ENCODE data around the gene CD40. TPM values are rescaled to one million over a fixed set of nuclear protein-coding genes. Genes with fewer than 3 reads are reported as not detected.

CD40 gene
- total RNA-seq, 1 donor from 2014 or later = 0.41 TPM

- no peak for DNase-seq (ENCODE audit: low spot score in 2 of 2)
- no peak for FAIRE-seq
Observed at GRCh38 chr20:46139908-46140482, 21.9 kb downstream of the CD40 start.

- FAIRE-seq (no peak), DNase-seq (ENCODE audit: low spot score in 2 of 2) (no peak)
Observed at GRCh38 chr20:46142124-46142523, 24.0 kb downstream of the CD40 start.

GRCh38 chr20:46144432-46145025 lies 26.4 kb downstream of the CD40 start:
- no peak for FAIRE-seq
- DNase-seq (ENCODE audit: low spot score in 2 of 2) = no peak

GRCh38 chr20:46145713-46146112 lies 27.6 kb downstream of the CD40 start:
- FAIRE-seq (no peak), DNase-seq (ENCODE audit: low spot score in 2 of 2) (no peak)

- DNase-seq (ENCODE audit: low spot score in 2 of 2) = no peak
- FAIRE-seq = no peak
Observed at GRCh38 chr20:46148313-46149208, 30.4 kb downstream of the CD40 start.

GRCh38 chr20:46150943-46151342 lies 32.8 kb downstream of the CD40 start:
- DNase-seq (ENCODE audit: low spot score in 2 of 2) = peak in 1 of 2 donors; percentile 22
- FAIRE-seq = no peak

GRCh38 chr20:46151936-46152335 lies 33.8 kb downstream of the CD40 start:
- DNase-seq (ENCODE audit: low spot score in 2 of 2) (no peak), FAIRE-seq (no peak)

GRCh38 chr20:46152824-46153586 lies 34.9 kb downstream of the CD40 start:
- FAIRE-seq (no peak), DNase-seq (ENCODE audit: low spot score in 2 of 2) (no peak)

GRCh38 chr20:46154305-46154704 lies 36.2 kb downstream of the CD40 start:
- FAIRE-seq (no peak), DNase-seq (ENCODE audit: low spot score in 2 of 2) (no peak)

- DNase-seq (ENCODE audit: low spot score in 2 of 2) (no peak), FAIRE-seq (no peak)
Observed at GRCh38 chr20:46154796-46155195, 36.7 kb downstream of the CD40 start.

- DNase-seq (ENCODE audit: low spot score in 2 of 2) (no peak), FAIRE-seq (no peak)
Observed at GRCh38 chr20:46156065-46156464, 38.0 kb downstream of the CD40 start.

GRCh38 chr20:46157076-46157592 lies 39.0 kb downstream of the CD40 start:
- DNase-seq (ENCODE audit: low spot score in 2 of 2) = no peak

GRCh38 chr20:46157625-46158024 lies 39.5 kb downstream of the CD40 start:
- DNase-seq (ENCODE audit: low spot score in 2 of 2) = no peak
- no peak for FAIRE-seq

More at GRCh38 chr20:46157076-46157592, 39.0 kb downstream of the CD40 start:
- no peak for FAIRE-seq

- FAIRE-seq (no peak), DNase-seq (ENCODE audit: low spot score in 2 of 2) (no peak)
Observed at GRCh38 chr20:46158476-46158987, 40.4 kb downstream of the CD40 start.

- DNase-seq (ENCODE audit: low spot score in 2 of 2) = no peak
- no peak for FAIRE-seq
Observed at GRCh38 chr20:46159101-46159897, 41.2 kb downstream of the CD40 start.

GRCh38 chr20:46160661-46161060 lies 42.5 kb downstream of the CD40 start:
- DNase-seq (ENCODE audit: low spot score in 2 of 2) (no peak), FAIRE-seq (no peak)

- FAIRE-seq (no peak), DNase-seq (ENCODE audit: low spot score in 2 of 2) (no peak)
Observed at GRCh38 chr20:46161921-46162320, 43.8 kb downstream of the CD40 start.

GRCh38 chr20:46164254-46164653 lies 46.1 kb downstream of the CD40 start:
- DNase-seq (ENCODE audit: low spot score in 2 of 2) (no peak), FAIRE-seq (no peak)

GRCh38 chr20:46167080-46167479 lies 49.0 kb downstream of the CD40 start:
- DNase-seq (ENCODE audit: low spot score in 2 of 2) (no peak), FAIRE-seq (no peak)

GRCh38 chr20:46168438-46168837 lies 50.3 kb downstream of the CD40 start:
- no peak for FAIRE-seq
- DNase-seq (ENCODE audit: low spot score in 2 of 2) = no peak

Measured in frontal cortex (tissue), 4 donors.